Gastroesophageal sphincter (tissue), 4 donors: Measurements from ENCODE around the gene ANKRD40CL. TPM values are rescaled to one million over a fixed set of nuclear protein-coding genes. Genes with fewer than 3 reads are reported as not detected.

Source experiments
- ATAC-seq: fragments of 150-250 bp; one replicate; pipeline ENCODE4 v1.9.1; 2016; ENCODE audit warnings: mild to moderate bottlenecking, moderate library complexity
- H3K27ac ChIP-seq, 4 donors: fragments of 200-600 bp; sonication (generic) in 3 of 4; 1 replicate in 3 of 4; 2 replicates in 1 of 4; pipeline ENCODE4 v1.5.1; 2016 to 2019
- H3K27me3 ChIP-seq: fragments of 200-600 bp; sonication (generic); one replicate; pipeline ENCODE4 v1.5.1; 2019
- H3K36me3 ChIP-seq, 2 donors: fragments of 200-600 bp; sonication (generic); one replicate each; pipeline ENCODE4 v1.5.1; 2019; ENCODE audit warnings: control low read depth in 1 of 2
- H3K4me1 ChIP-seq, 3 donors: fragments of 200-600 bp; sonication (generic); 1 replicate in 2 of 3; 2 replicates in 1 of 3; pipeline ENCODE4 v1.5.1; 2016 to 2019; ENCODE audit warnings: control low read depth in 2 of 3
- H3K4me3 ChIP-seq, 2 donors: fragments of 200-600 bp; sonication (generic); one replicate each; pipeline ENCODE4 v1.5.1; 2019; ENCODE audit warnings: mild to moderate bottlenecking in 1 of 2, moderate library complexity in 1 of 2
- H3K9me3 ChIP-seq, 3 donors: fragments of 200-600 bp; sonication (generic); one replicate each; pipeline ENCODE4 v1.5.1; 2017 to 2019; ENCODE audit warnings: control low read depth in 2 of 3
- CTCF ChIP-seq, 4 experiments: fragments of 200-600 bp in 2 of 4; fragments of 450-650 bp in 2 of 4; sonication (generic) in 1 of 4; IDR thresholded peaks; one replicate each; pipeline ENCODE4 v1.5.1; 2017 to 2019; ENCODE audit warnings: antibody characterized with exemption in 4 of 4, mild to moderate bottlenecking in 2 of 4, moderate library complexity in 2 of 4
- EP300 ChIP-seq: sonication (generic); formaldehyde crosslinking; IDR thresholded peaks from one replicate; pipeline ENCODE4 v1.6.1; 2017; ENCODE audit warnings: antibody characterized with exemption, mild to moderate bottlenecking
- POLR2A ChIP-seq, 2 donors: fragments of 450-650 bp; IDR thresholded peaks; one replicate each; pipeline ENCODE4 v1.6.1; 2017; ENCODE audit warnings: antibody characterized with exemption in 2 of 2, mild to moderate bottlenecking in 2 of 2, moderate library complexity in 1 of 2
- POLR2AphosphoS5 ChIP-seq: sonication (generic); formaldehyde crosslinking; IDR thresholded peaks from one replicate; pipeline ENCODE4 v1.6.1; 2017; ENCODE audit warnings: antibody characterized with exemption
- WGBS, 2 donors: methylation state at CpG; one replicate each; pipeline ENCODE4 v1.1.5; 2018; ENCODE audit warnings: low coverage in 1 of 2; 5-methylcytosine and 5-hydroxymethylcytosine counted together
- total RNA-seq, 4 donors: library from RNA; depleted of rRNA; stranded (reverse); fragments of >200 nt; gene quantifications; one replicate each; pipeline ENCODE4 v1.1.0, GENCODE V29; 2016

The ANKRD40CL gene
- total RNA-seq, 4 donors from 2014 or later, result not detected

- H3K36me3 ChIP-seq, result no peaks in the 10 kb centered on the region
- peaks cover 0 to 6% (median 0%) of the 10 kb centered on the region in 3 donors for H3K4me1 ChIP-seq
- no peak for ATAC-seq
- H3K27ac ChIP-seq, result no peak overlapping the region
- no peaks in the 10 kb centered on the region for H3K9me3 ChIP-seq
- no peak for TF ChIP-seq CTCF (IDR thresholded peaks at IDR 0.05)
- no peak for TF ChIP-seq POLR2AphosphoS5
- TF ChIP-seq POLR2A (IDR thresholded peaks at IDR 0.05), result no peak
- TF ChIP-seq EP300, result no peak
- H3K4me3 ChIP-seq, result no peak overlapping the region
- H3K27me3 ChIP-seq, result no peaks in the 10 kb centered on the region
- WGBS, 2 donors, result 81 to 89% methylated on average over 3 to 4 of the region's 19 CpGs
Observed at GRCh38 chr17:50798424-50799288, 31.3 kb upstream of the ANKRD40CL start.

- no peak for TF ChIP-seq POLR2AphosphoS5
- no peak for TF ChIP-seq POLR2A (IDR thresholded peaks at IDR 0.05)
- TF ChIP-seq EP300, result no peak
- TF ChIP-seq CTCF (IDR thresholded peaks at IDR 0.05), result no peak
- no peaks in the 10 kb centered on the region for H3K9me3 ChIP-seq
- H3K27me3 ChIP-seq, result no peaks in the 10 kb centered on the region
- H3K36me3 ChIP-seq, result no peaks in the 10 kb centered on the region
- no peak overlapping the region for H3K27ac ChIP-seq
- 24 to 80% methylated on average over 1 to 6 of the region's 11 CpGs for WGBS, 2 donors
- peaks cover 0 to 6% (median 0%) of the 10 kb centered on the region in 3 donors for H3K4me1 ChIP-seq
- H3K4me3 ChIP-seq, result no peak overlapping the region
- no peak for ATAC-seq
Observed at GRCh38 chr17:50797135-50797810, 30.0 kb upstream of the ANKRD40CL start.

GRCh38 chr17:50794361-50794760 lies 27.0 kb upstream of the ANKRD40CL start:
- WGBS, 2 donors, result 100% methylated on average over 2 of the region's 6 CpGs; no CpG with 5 or more reads in 1 of the 2 donors
- Histone ChIP-seq H3K27me3 (no peaks in the 10 kb centered on the region), H3K4me3 (no peak overlapping the region), H3K4me1 (peaks cover 0 to 6% (median 0%) of the 10 kb centered on the region in 3 donors), H3K27ac (no peak overlapping the region), H3K9me3 (no peaks in the 10 kb centered on the region), H3K36me3 (no peaks in the 10 kb centered on the region)
- ATAC-seq, result no peak
- TF ChIP-seq CTCF (IDR thresholded peaks at IDR 0.05) (no peak), POLR2AphosphoS5 (no peak), EP300 (no peak), POLR2A (IDR thresholded peaks at IDR 0.05) (no peak)

- no peak for ATAC-seq
- Histone ChIP-seq H3K27me3 (no peaks in the 10 kb centered on the region), H3K9me3 (no peaks in the 10 kb centered on the region), H3K36me3 (no peaks in the 10 kb centered on the region), H3K4me1 (peaks cover 0 to 6% (median 0%) of the 10 kb centered on the region in 3 donors), H3K27ac (no peak overlapping the region), H3K4me3 (no peak overlapping the region)
- WGBS, 2 donors, result 80 to 96% methylated on average over 3 to 5 of the region's 8 CpGs
- TF ChIP-seq POLR2AphosphoS5 (no peak), EP300 (no peak), CTCF (IDR thresholded peaks at IDR 0.05) (no peak), POLR2A (IDR thresholded peaks at IDR 0.05) (no peak)
Observed at GRCh38 chr17:50793007-50793406, 25.7 kb upstream of the ANKRD40CL start.
